ENCODE results near the gene ARHGAP4.

GRCh38 chrX:153934148-153934761, 8.2 kb upstream of the ARHGAP4 start:
- TF ChIP-seq CTCF (IDR thresholded peaks at IDR 0.05) (no peak), POLR2A (IDR thresholded peaks at IDR 0.05) (no peak)

All from tibial nerve (tissue), 3 donors.